K562 (cell line): ENCODE data around the gene TOM1. TPM values are rescaled to one million over a fixed set of nuclear protein-coding genes. Genes with fewer than 3 reads are reported as not detected.

Experiments
- ATAC-seq: fragments of 200-7000 bp; cut with Tn5 transposase; 3 replicates; pipeline ENCODE4 v1.9.1; 2020; ENCODE audit warnings: moderate library complexity
- BruUV-seq: library from RNA; stranded (reverse); fragments of 400-500 nt; replicated peaks from 2 replicates; lab custom pipeline; 2021; lab: Mats Ljungman, UMichigan
- CTCF ChIA-PET: fragments of 300-600 bp; formaldehyde crosslinking; extraction: SDS; loops from one replicate; lab custom pipeline; 2021; ENCODE audit warnings: low intra/inter-chr PET ratio; lab: Yijun Ruan, JAX
- POLR2A ChIA-PET: fragments of 300-600, 350-650 bp; sonication (Branson Sonifier 250); formaldehyde crosslinking; extraction: SDS; loops from one replicate; lab custom pipeline; 2021; ENCODE audit warnings: antibody characterized with exemption, inconsistent platforms; lab: Yijun Ruan, JAX
- DNase-seq, 4 experiments: peaks; one replicate each; pipeline versions ENCODE4 v3.0.0 to v3.0.0-alpha.2; 2011 to 2018; ENCODE audit warnings: low spot score in 3 of 4, mixed read lengths in 3 of 4; ENCODE audit errors: extremely low read depth in 1 of 4
- FAIRE-seq: peaks from 2 replicates; lab custom pipeline; 2011; peaks lifted over from hg19 to GRCh38; lab: Jason Lieb, UNC
- H2AFZ ChIP-seq: 2 replicates; pipeline ENCODE4 v1.6.0; 2011; ENCODE audit warnings: low read depth, low read length, control low read depth, inconsistent platforms
- H3K27ac ChIP-seq: fragments of 200-600 bp; 3 replicates; pipeline ENCODE4 v1.8.0; 2011; ENCODE audit warnings: low read depth, mild to moderate bottlenecking, control low read depth, inconsistent platforms, low read length, moderate library complexity, mixed read lengths; ENCODE audit errors: extremely low read depth
- H3K27me3 ChIP-seq, 2 experiments: fragments of 300-600 bp in 1 of 2; 2 replicates in 1 of 2; 3 replicates in 1 of 2; pipeline versions ENCODE4 v1.6.0 to v1.8.0; 2011; ENCODE audit warnings: inconsistent platforms in 2 of 2, low read length in 2 of 2, mild to moderate bottlenecking in 1 of 2, mixed read lengths in 1 of 2, moderate library complexity in 1 of 2; ENCODE audit not compliant: control insufficient read depth in 2 of 2, insufficient read depth in 2 of 2
- H3K36me3 ChIP-seq: fragments of 300-600 bp; 3 replicates; pipeline ENCODE4 v1.8.0; 2011; ENCODE audit warnings: mild to moderate bottlenecking, low read length, inconsistent platforms; ENCODE audit not compliant: control insufficient read depth, insufficient read depth
- H3K4me1 ChIP-seq, 2 experiments: fragments of 200-600 bp in 1 of 2; replicated peaks in 1 of 2; 2 replicates in 1 of 2; 3 replicates in 1 of 2; pipeline versions ENCODE4 v1.5.1 to v1.8.0; 2011; ENCODE audit warnings: inconsistent platforms in 2 of 2, low read length in 2 of 2, mild to moderate bottlenecking in 1 of 2, mixed read lengths in 1 of 2, moderate library complexity in 1 of 2; ENCODE audit not compliant: control insufficient read depth in 2 of 2, insufficient read depth in 2 of 2
- H3K4me2 ChIP-seq: 2 replicates; pipeline ENCODE4 v1.6.1; 2011; ENCODE audit warnings: low read length, control low read depth, inconsistent platforms, mixed read lengths; ENCODE audit not compliant: insufficient read depth
- H3K4me3 ChIP-seq: fragments of 200-600 bp; sonication (generic), shearing (Covaris generic); 2 replicates; pipeline ENCODE4 v1.5.1; 2016; ENCODE audit warnings: control low read depth, inconsistent platforms
- H3K79me2 ChIP-seq: fragments of 200-600 bp; 3 replicates; pipeline ENCODE4 v1.8.0; 2011; ENCODE audit warnings: low read length, inconsistent platforms; ENCODE audit not compliant: control insufficient read depth, insufficient read depth
- H3K9ac ChIP-seq, 2 experiments: 2 replicates each; pipeline versions ENCODE4 v1.6.0 to v1.6.1; 2011; ENCODE audit warnings: low read depth in 2 of 2, low read length in 2 of 2, control low read depth in 1 of 2, inconsistent platforms in 1 of 2, mild to moderate bottlenecking in 1 of 2, mixed read lengths in 1 of 2; ENCODE audit not compliant: insufficient read depth in 1 of 2
- H3K9me1 ChIP-seq: one replicate; pipeline ENCODE4 v1.6.0; 2011; ENCODE audit warnings: inconsistent platforms, mild to moderate bottlenecking, low read length, moderate library complexity; ENCODE audit not compliant: control insufficient read depth, insufficient read depth
- H3K9me3 ChIP-seq: replicated peaks from 2 replicates; pipeline ENCODE4 v1.5.1; 2011; ENCODE audit warnings: low read depth, low read length, inconsistent platforms; ENCODE audit not compliant: control insufficient read depth, insufficient read depth
- H4K20me1 ChIP-seq: replicated peaks from 2 replicates; pipeline ENCODE4 v1.6.1; 2011; ENCODE audit warnings: low read length, inconsistent platforms, mixed read lengths; ENCODE audit not compliant: control insufficient read depth, insufficient read depth
- DDX20 ChIP-seq: fragments of 450-650 bp; IDR thresholded peaks from 2 replicates; pipeline ENCODE4 v1.6.1; 2016; ENCODE audit warnings: missing genetic modification characterization, low read depth, mild to moderate bottlenecking, missing compliant biosample characterization, moderate library complexity
- FOXA1 ChIP-seq: fragments of 450-650 bp; IDR thresholded peaks from 2 replicates; pipeline ENCODE4 v1.6.1; 2016; ENCODE audit warnings: mild to moderate bottlenecking, borderline replicate concordance
- MYBL2 ChIP-seq, 2 experiments: fragments of 450-650 bp in 1 of 2; sonication (generic) in 1 of 2; formaldehyde crosslinking in 1 of 2; IDR thresholded peaks; 2 replicates each; pipeline versions ENCODE4 v1.6.1 to v1.8.1; 2017 to 2022; ENCODE audit warnings: borderline replicate concordance in 1 of 2, inconsistent platforms in 1 of 2, low read depth in 1 of 2, mild to moderate bottlenecking in 1 of 2, missing genetic modification reagents in 1 of 2, moderate library complexity in 1 of 2
- SLC30A9 ChIP-seq: fragments of 250-450 bp; sonication (Bioruptor Pico); IDR thresholded peaks from 2 replicates; pipeline ENCODE4 v1.8.0; 2022; ENCODE audit warnings: mild to moderate bottlenecking, moderate library complexity
- SMARCA5 ChIP-seq: fragments of 450-650 bp; IDR thresholded peaks from 2 replicates; pipeline ENCODE4 v1.6.1; 2016
- SOX6 ChIP-seq: fragments of 450-650 bp; IDR thresholded peaks from 2 replicates; pipeline ENCODE4 v1.6.1; 2014; ENCODE audit warnings: mild to moderate bottlenecking
- YBX1 ChIP-seq: fragments of 450-650 bp; IDR thresholded peaks from 2 replicates; pipeline ENCODE4 v1.7.1; 2016; ENCODE audit warnings: mild to moderate bottlenecking
- ZBED1 ChIP-seq: IDR thresholded peaks from 2 replicates; pipeline ENCODE4 v1.6.1; 2014
- ZC3H8 ChIP-seq: fragments of 450-650 bp; IDR thresholded peaks from 2 replicates; pipeline ENCODE4 v1.6.1; 2017
- WGBS: fragments of 100-300 bp; shearing (Covaris generic); methylation state at CpG from one replicate; pipeline ENCODE4 v1.1.6; 2016; ENCODE audit warnings: low coverage, mixed read lengths; ENCODE audit not compliant: insufficient coverage; ENCODE audit errors: missing lambda C conversion rate; 5-methylcytosine and 5-hydroxymethylcytosine counted together
- in situ Hi-C: fragments of 300-500 bp; cut with MboI; formaldehyde crosslinking; loops from 4 replicates; pipeline ENCODE4 v1.15.0; 2018; ENCODE audit warnings: inconsistent platforms, mixed read lengths
- intact Hi-C: fragments of 100-400 bp; cut with micrococcal nuclease; formaldehyde crosslinking; loops from 2 replicates; pipeline ENCODE4 v1.14.2; 2022
- polyA plus RNA-seq, 8 experiments: library from polyadenylated mRNA; depleted of rRNA in 4 of 8; stranded (reverse) in 5 of 8; unstranded in 3 of 8; fragments of >200 nt; fragmentation: Nextera tagmentation in 2 of 8; fragmentation: Illumina TruSeq in 1 of 8; extraction: Ambion mirVana in 2 of 8; extraction: Trizol in 1 of 8; gene quantifications; 2 replicates each; pipeline versions ENCODE4 v1.2.1 to v1.2.3, GENCODE V29; 2011 to 2014; ENCODE audit warnings: inconsistent platforms in 1 of 8, missing spikeins in 1 of 8
- total RNA-seq, 7 experiments: library from RNA; depleted of rRNA in 6 of 7; stranded (reverse); fragments of >200 nt in 6 of 7; fragmentation: Illumina TruSeq in 2 of 7; extraction: Trizol in 2 of 7; gene quantifications; 2 replicates each; pipeline versions ENCODE4 v1.2.1 to v1.2.3, GENCODE V29; 2011 to 2021; ENCODE audit warnings: low replicate concordance in 1 of 7
- TF ChIP-seq, protein P1 (sequence below): sonication (generic); formaldehyde crosslinking; IDR thresholded peaks from 2 replicates; pipeline ENCODE4 v1.8.1; 2023; ENCODE audit warnings: mild to moderate bottlenecking, missing genetic modification reagents
- TF ChIP-seq, protein P2 (sequence below): IDR thresholded peaks from 2 replicates; pipeline ENCODE4 v1.6.1; 2014; ENCODE audit warnings: antibody characterized with exemption
- TF ChIP-seq, protein P3 (sequence below): fragments of 200-800 bp; sonication (Bioruptor generic); IDR thresholded peaks from 2 replicates; pipeline ENCODE4 v1.6.1; 2016; ENCODE audit warnings: missing genetic modification characterization, missing compliant biosample characterization

The TOM1 gene
- total and polyA plus RNA-seq, 9 of the 15 experiments (the other 6 are each of a cell fraction or from before 2014, with no cell fraction given), result 0.64 to 20.6 (median 12.0) TPM

DNA sequence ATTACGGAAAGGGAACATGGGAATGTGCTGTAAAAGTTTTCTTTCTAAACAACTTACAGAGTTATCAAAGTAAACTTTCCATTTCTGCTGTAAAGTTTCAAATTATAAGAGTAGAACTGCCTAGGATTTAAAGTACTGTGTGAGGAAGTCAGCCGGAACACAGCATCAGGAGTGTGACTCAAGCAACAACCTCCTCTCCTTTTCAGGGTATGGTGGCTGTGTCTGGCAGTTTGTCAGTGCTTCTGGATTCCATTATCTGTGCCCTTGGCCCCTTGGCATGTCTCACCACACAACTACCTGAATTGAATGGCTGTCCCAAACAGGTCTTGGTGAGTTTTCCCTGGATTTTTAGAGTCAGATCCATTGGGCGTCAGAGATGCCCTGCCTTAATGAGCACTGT, 6.9 kb upstream of the TOM1 start:
- no peak for TF ChIP-seq SMARCA5
- TF ChIP-seq, protein P1, sequence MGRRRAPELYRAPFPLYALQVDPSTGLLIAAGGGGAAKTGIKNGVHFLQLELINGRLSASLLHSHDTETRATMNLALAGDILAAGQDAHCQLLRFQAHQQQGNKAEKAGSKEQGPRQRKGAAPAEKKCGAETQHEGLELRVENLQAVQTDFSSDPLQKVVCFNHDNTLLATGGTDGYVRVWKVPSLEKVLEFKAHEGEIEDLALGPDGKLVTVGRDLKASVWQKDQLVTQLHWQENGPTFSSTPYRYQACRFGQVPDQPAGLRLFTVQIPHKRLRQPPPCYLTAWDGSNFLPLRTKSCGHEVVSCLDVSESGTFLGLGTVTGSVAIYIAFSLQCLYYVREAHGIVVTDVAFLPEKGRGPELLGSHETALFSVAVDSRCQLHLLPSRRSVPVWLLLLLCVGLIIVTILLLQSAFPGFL, result no peak
- no peak for TF ChIP-seq YBX1
- no peak for TF ChIP-seq ZBED1
- no peak for TF ChIP-seq MYBL2 (IDR thresholded peaks at IDR 0.05; ENCODE audit: low read depth)
- no peak for TF ChIP-seq MYBL2 (CRISPR knock-in tag; IDR thresholded peaks at IDR 0.05; ENCODE audit: borderline replicate concordance)
- TF ChIP-seq DDX20 (tag), result no peak
- TF ChIP-seq ZC3H8, result no peak
- TF ChIP-seq SLC30A9, result no peak
- TF ChIP-seq, protein P2, sequence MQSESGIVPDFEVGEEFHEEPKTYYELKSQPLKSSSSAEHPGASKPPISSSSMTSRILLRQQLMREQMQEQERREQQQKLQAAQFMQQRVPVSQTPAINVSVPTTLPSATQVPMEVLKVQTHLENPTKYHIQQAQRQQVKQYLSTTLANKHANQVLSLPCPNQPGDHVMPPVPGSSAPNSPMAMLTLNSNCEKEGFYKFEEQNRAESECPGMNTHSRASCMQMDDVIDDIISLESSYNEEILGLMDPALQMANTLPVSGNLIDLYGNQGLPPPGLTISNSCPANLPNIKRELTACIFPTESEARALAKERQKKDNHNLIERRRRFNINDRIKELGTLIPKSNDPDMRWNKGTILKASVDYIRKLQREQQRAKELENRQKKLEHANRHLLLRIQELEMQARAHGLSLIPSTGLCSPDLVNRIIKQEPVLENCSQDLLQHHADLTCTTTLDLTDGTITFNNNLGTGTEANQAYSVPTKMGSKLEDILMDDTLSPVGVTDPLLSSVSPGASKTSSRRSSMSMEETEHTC, result no peak
- TF ChIP-seq, protein P3, sequence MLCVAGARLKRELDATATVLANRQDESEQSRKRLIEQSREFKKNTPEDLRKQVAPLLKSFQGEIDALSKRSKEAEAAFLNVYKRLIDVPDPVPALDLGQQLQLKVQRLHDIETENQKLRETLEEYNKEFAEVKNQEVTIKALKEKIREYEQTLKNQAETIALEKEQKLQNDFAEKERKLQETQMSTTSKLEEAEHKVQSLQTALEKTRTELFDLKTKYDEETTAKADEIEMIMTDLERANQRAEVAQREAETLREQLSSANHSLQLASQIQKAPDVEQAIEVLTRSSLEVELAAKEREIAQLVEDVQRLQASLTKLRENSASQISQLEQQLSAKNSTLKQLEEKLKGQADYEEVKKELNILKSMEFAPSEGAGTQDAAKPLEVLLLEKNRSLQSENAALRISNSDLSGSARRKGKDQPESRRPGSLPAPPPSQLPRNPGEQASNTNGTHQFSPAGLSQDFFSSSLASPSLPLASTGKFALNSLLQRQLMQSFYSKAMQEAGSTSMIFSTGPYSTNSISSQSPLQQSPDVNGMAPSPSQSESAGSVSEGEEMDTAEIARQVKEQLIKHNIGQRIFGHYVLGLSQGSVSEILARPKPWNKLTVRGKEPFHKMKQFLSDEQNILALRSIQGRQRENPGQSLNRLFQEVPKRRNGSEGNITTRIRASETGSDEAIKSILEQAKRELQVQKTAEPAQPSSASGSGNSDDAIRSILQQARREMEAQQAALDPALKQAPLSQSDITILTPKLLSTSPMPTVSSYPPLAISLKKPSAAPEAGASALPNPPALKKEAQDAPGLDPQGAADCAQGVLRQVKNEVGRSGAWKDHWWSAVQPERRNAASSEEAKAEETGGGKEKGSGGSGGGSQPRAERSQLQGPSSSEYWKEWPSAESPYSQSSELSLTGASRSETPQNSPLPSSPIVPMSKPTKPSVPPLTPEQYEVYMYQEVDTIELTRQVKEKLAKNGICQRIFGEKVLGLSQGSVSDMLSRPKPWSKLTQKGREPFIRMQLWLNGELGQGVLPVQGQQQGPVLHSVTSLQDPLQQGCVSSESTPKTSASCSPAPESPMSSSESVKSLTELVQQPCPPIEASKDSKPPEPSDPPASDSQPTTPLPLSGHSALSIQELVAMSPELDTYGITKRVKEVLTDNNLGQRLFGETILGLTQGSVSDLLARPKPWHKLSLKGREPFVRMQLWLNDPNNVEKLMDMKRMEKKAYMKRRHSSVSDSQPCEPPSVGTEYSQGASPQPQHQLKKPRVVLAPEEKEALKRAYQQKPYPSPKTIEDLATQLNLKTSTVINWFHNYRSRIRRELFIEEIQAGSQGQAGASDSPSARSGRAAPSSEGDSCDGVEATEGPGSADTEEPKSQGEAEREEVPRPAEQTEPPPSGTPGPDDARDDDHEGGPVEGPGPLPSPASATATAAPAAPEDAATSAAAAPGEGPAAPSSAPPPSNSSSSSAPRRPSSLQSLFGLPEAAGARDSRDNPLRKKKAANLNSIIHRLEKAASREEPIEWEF, result no peak
- no peak for TF ChIP-seq FOXA1
- TF ChIP-seq SOX6, result no peak
- no peak for DNase-seq
- Histone ChIP-seq H3K79me2 (no peaks in the 10 kb centered on the region), H3K4me3 (no peak overlapping the region), H3K9me3 (no peaks in the 10 kb centered on the region), H3K27me3 (no peaks in the 10 kb centered on the region), H3K36me3 (peaks cover 69% of the 10 kb centered on the region), H2AFZ (no peak overlapping the region), H3K27ac (no peak overlapping the region; the same call in 2 of the 3 replicates), H4K20me1 (no peaks in the 10 kb centered on the region), H3K9me1 (no peaks in the 10 kb centered on the region), H3K9ac (no peak overlapping the region), H3K4me2 (no peak overlapping the region), H3K4me1 (no peaks in the 10 kb centered on the region)
- in situ Hi-C loops (no loop called here), intact Hi-C loops (no loop called here)
- ChIA-PET CTCF (no interaction called here), POLR2A (no interaction called here)
- 96% methylated on average over 2 of the region's 3 CpGs for WGBS
- no peak for ATAC-seq
- no TSS peak for BruUV-seq
- no peak for FAIRE-seq
